HK-2 (cell line): ENCODE results near the gene DYTN.

ENCODE experiments used
- DNase-seq: peaks from one replicate; pipeline ENCODE4 v3.0.0-alpha.2; 2018; ENCODE audit not compliant: unreplicated experiment

Gene DYTN

GRCh38 chr2:206698811-206699210 lies 19.4 kb downstream of the DYTN start:
- DNase-seq: no peak

- no peak for DNase-seq
Observed at GRCh38 chr2:206696910-206697309, 21.3 kb downstream of the DYTN start.

- peak; percentile 13 for DNase-seq
Observed at GRCh38 chr2:206693399-206694137, 24.6 kb downstream of the DYTN start.

GRCh38 chr2:206692971-206693370 lies 25.2 kb downstream of the DYTN start:
- DNase-seq: no peak

GRCh38 chr2:206688990-206689389 lies 29.2 kb downstream of the DYTN start:
- no peak for DNase-seq

- no peak for DNase-seq
Observed at GRCh38 chr2:206688453-206688852, 29.7 kb downstream of the DYTN start.

GRCh38 chr2:206683546-206683945 lies 34.6 kb downstream of the DYTN start:
- no peak for DNase-seq

- no peak for DNase-seq
Observed at GRCh38 chr2:206670531-206671319, 47.5 kb downstream of the DYTN start.

DNA sequence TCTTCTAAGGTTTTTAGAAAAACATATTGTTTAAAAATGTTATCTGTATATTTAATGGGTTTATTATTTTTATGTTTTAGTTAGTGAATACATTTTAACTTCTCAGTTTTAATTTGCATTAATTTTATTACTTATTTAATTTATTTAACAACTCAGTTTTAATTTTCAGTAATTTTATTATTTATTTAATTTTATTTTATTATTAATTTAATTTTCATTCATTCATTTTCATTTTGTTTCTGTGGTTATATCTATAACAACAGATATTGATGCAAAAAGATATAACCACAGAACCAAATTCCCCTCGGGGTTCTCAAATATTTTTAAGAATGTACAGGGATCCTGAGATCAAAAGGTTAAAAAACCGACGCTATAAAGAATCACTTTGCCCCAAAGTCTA lies 52.9 kb downstream of the DYTN start:
- DNase-seq: no peak

- no peak for DNase-seq
Observed at GRCh38 chr2:206657087-206657486, 61.1 kb downstream of the DYTN start.

- DNase-seq: no peak
Observed at GRCh38 chr2:206647985-206648384, 70.2 kb downstream of the DYTN start.

DNA sequence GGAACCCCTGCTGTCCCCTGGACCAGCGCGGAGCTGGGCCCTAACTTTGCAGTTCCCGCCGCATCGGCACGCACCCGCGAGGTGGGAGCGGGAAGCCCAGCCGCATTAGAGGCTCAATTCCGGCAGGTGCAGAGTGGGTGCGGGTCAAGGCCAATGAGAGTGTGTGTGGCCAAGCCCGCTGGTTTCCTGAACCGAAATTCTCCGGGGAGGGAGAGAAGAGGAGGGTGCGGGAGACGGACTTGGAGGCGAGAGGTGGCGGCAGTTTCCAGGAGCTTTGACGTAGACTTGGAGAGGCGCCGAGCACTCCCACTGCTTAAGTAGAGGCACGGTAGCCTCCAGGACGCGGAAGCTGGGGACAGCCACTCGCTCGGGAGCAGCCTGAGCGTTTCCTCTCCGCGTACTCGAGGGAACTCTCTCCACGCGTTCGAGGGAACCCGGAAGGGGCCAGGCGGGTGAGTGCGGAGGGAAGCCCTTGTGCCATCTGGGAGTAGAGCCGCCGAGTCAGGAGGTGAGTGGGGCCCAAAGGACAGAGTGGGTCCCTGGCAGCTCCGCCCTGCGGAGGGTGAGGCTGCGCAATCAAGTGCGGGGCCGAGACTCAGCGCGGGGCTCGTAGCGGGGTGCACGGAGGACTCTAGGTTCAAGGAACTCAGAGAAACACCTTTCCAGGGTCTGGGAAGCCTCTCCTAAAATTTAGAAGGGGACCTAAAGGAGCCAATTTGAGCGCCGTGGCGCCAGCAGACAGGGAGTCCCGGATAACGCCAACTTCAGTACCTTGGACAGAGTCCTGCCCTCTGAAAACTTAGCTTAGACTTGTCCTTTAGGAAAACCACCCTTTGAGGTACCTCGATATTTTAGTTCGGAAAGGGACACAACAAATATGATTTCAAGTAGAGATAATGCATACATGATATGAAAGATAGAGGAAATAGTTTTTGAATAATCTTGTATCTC lies 75.8 kb downstream of the DYTN start, which contains the start of gene FAM237A:
Gene FAM237A (plus strand): TSS at position 413 of the 951 bp plus-strand sequence. CDS start 1,750 bp downstream, outside the sequence.
- peak; percentile 18 for DNase-seq

DNA sequence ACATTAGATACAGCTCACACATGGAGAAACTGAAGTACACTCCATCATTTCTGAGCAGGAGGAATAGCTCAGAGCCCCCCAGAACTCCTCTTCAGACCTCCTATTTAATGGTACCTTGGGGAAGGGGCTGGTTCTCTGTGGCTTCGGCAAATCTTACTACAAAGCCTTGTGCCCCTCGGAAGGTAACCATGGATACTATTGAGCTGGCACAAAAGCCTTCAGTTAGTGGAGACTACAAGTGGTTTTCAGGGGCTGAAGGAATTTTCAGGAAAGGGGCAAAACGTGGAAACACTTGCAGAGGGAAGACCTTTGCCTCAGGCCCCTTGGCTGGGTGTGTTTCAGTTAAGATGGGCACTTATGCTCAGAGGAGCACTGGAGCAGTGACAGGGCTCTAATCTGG lies 77.0 kb downstream of the DYTN start:
- DNase-seq: no peak

DNA sequence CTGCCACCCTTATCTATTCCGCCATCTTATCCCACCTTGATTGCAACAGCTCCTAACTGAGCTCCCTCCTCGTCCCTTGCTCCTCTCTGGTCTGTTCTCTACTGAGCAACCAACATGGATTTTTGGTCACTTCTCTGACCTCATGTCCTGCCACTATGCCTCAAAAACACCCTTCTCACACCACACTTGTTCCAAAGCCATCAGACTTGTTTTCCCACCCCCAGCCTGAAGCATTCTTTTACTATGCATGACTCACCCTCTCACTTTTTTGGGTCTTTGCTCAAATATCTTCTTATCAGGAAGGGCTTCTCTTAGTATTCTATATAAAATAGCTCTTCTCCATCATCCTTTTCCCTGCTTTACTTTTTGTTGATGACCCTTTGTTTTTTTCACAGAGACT lies 78.6 kb downstream of the DYTN start:
- DNase-seq: no peak

DNA sequence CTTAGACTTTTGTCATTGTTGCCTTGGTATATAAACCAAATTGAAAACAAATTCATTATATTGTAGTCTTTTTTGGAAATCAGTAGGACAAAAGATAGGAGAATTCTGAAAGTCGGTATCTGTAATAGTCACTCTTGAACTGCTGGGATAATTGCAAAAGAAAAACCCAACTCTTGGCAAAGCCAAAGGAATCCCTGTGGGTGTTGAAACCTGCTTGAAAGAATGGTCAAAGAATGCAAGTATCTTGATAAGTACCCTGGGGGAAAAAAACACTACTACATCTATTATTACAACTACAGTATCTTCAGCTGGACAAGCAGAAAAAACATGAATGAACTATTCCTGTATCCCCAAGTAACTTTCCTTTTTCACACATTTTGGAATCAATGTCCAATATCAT lies 83.2 kb downstream of the DYTN start:
- no peak for DNase-seq

GRCh38 chr2:206631340-206631739 lies 86.9 kb downstream of the DYTN start:
- DNase-seq: no peak

GRCh38 chr2:206627632-206628031 lies 90.6 kb downstream of the DYTN start:
- no peak for DNase-seq

DNA sequence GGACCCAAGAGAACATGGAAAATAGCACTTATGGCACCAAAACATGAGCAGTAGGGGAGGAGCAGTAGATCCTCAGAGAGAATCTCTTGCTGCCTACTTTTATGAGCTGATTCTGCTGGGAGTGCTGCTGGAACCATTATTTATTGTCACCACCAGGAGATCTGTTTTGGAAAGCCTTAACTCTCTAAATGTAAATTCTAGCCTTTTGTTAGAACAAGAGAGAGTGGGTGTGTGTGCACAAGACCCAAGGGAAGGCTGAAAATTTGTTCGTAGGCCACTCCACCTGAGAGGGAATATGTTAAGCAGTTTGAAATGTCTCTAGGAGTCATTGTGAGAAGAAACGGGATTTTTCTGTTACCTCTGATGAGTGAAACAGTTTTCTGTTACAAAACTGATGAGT lies 92.1 kb downstream of the DYTN start:
- DNase-seq: no peak

DNA sequence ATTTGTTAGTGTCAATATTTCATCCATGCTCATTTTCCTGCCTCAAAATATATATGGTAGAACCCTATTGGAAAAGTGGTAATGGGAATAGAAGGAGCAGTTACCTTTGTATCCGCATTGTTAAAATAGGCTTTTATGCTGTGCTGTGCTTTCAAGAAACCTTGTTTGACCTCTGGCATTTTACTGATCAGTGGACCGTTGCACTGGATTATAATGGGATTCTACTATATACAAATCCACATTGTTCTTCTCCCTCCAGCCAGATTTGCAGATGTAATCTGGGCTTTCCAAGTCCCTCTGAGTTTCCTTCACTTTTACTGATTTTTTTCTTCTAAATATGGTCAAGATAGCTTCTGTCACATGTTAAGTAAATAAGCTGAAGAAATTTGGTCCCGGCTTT lies 99.2 kb downstream of the DYTN start:
- no peak for DNase-seq

- DNase-seq: no peak
Observed at GRCh38 chr2:206616151-206616550, 102.0 kb downstream of the DYTN start.

DNA sequence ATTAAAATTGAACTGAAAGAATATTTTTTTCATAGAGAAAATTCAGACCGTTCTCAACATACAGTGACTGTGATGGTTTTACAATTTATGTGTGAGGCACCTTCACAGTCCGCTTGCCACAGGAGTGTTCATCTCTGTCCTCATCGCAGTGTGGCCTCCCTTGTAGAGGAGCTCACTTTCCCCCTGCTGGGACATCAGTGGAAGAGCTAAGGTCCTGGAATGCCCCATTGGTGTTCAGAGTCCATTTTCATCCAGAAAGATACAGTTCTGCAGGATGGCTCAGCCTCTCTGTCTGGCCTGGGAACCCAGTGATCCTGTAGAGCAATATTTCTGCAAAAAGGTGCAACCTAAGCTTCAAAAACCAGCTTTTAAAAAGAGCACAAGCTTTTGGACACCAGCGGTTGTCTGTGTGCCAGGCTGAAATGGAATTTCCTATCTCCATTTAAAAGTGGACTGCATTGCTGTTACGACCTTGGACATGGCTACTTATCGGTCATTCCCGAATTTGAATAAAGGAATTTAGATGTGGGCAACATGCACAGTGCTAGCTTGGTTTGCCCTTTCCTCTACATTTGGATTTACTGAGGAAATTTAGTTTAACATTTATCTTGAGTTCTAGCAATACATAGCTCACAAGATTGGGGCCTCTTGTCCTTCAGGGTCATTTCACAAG lies 102.6 kb downstream of the DYTN start:
- no peak for DNase-seq
